HG02852 (cell line): ENCODE results near the gene CD300LB.
"Not testable (repeated sequence)": the region's sequence is repeated elsewhere in the genome, so short reads cannot be mapped to it uniquely, and the experiment has no call there.

Experiments
- ATAC-seq: cut with Tn5 transposase; IDR thresholded peaks from one replicate; pipeline ENCODE4 v1.9.1; 2021; ENCODE audit warnings: mild to moderate bottlenecking, moderate library complexity; ENCODE audit not compliant: unreplicated experiment

Gene CD300LB

DNA sequence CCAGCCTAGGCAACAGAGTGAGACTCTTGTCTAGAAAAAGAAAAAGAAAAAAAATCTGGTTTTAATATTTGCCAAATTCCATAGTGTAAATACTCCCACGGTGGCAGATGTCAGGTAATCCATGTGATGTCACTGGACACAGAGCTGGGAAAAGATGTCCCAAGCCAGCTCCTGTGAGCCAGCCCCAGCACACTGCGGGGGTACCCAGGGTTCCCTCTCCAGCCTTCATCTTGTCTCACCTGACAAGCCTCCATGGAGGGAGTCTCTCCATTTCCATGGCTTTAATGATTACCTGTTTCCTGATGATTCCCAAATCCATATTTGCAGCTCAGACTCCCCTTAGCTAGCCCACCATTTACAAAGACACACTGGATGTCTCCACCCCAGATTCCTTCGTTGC is 4.6 kb downstream of the CD300LB start:
- no peak for ATAC-seq

DNA sequence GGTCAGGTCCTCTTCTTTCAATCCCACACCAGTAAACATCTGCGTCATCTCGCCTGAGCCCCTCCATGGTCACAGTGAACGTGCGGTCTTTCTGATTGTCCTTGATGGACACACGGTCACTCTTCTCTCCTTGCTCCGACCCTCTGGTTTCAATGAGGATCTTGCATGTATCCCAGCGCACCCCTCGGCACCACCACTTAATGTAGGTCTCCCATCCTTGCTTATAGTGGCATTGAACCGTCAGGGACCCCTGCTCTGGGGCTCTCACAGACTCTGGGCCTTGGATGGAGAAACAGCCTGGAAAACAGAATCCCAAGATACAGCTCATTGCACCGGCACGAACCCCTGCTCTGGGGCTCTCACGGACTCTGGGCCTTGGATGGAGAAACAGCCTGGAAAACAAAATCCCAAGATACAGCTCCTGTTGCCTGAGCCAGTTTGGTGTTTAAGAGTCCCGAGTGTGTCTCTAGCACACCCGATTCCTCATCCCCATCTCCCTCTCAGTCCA is 5.4 kb downstream of the CD300LB start:
- no peak for ATAC-seq

DNA sequence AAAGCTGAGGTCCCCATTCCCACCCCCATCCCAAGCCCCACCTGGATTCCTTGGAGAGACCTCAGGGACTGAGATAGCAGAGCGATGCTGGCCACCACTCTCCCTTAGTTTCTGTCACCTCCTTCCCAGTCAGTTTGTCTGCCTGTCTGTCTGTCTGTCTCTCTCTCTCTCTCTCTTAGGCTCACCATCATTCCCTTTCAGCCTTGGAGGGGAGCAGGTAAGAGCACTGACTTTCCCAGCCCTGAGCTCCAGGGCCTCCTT is 5.9 kb downstream of the CD300LB start:
- no peak for ATAC-seq

DNA sequence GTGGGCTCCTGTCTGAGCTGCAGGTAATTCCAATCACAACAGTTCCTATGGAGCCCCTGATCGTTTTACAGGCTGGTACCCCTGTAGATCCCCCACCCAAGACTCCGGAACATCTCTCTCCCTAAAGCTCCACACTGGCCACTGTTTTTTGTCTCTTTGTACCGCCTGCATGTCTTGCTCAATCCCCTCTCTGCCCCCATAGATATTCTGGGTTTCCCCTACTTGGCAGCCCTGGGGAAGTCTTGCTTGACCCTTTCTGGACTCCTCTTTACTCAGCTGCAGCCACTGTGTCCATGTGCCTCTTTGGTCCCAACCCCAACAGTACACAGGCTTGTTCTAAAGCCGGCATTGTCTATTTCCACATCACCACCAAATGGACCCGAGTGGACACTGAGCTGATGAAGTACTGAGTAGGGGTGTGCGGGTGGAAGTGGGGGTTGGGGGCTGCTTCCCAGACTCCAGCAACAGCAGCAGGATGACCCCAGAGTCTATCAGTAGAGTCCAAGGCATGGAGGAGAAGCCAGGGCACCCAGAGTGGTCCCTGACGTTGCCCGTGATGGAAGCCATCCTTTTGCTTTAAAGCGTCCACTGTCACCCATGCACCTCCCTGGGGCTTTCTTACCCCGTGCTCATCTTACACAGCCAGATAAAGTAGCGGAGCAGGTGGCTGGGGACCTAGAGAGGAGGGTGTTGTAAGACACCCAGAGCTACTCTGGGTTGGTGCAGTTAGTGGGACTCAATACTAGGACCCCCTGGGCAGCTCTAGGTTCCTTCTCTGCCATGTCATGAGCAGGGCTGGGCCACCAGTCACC is 6.4 kb downstream of the CD300LB start:
- ATAC-seq, result no peak

DNA sequence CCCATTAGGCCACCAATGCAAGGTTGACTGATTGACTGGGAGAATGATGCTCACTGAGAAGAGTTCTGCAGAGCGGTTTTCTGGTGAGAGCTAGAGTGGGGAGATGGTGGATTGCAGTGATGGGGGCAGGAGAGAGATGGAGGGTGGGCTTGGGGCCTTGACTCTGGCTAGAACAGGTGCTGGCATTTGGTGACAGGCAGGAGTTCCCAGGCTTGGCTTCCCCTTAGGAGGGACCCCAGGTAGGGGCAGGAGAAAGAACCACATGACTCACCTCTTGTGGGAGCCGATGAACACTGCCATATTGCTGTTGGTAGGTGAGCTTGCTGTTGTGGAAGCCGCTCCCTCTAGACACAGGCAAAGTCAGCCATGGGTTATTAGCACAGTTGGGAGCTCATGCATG is 8.0 kb downstream of the CD300LB start:
- ATAC-seq, result no peak

DNA sequence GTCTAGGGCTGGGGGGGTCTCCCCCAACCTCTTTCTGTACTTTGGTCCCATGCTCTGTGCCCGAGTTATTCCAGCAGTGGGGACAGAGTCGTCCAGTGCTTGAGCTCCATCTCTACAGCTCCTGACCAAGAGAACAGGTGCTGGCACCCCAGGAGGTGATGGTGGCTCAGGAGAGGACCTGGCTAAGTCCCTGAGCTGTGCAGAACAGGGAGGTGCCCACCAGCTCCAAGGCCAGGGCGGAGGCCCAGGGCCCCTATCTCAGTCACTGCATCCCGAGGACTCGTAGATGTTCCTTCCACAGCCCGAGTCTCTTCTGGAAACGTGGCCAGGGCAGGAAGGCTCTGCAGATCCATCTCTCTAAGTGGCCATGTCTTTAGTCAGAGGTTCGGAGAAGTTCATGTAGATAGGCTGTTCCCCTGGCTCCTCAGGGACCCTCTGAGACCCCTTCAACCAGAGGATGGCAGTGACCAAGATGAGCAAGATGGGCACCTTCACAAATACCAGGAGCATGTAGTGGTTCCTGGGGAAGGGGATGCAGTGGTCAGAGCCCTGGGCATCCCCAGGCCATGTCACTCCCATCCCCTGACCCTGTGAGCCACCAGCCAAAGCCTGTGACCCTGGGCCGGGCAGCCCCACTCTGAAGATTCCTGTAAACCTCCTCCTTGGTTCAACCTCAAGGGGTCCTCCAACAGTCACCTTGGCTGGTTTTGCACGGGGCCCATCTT is 8.7 kb downstream of the CD300LB start:
- no peak for ATAC-seq

DNA sequence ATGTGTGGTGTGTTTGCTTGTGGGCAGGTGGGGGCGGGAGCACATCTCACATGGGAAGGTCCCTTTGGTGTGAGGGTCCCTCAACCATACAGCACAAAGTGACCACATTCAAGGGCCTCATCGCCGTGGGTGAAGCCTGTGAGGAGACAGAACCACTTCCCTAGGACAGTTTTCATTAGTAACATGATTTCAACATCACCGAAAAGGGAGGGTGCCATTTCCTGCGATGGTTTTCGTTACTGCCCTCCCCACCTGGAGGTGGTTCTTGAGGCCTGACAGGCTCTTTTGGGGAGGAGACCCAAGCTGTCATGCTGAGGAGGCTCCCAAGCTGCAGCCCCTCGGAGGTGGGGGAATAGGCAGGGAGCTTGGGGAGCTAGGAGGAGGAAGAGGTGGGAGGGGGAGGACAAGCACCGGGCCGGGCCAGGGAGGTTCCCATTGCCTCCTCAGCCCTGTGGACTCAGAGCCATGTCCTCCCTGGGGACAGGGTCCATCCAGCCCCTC is 9.5 kb downstream of the CD300LB start:
- no peak for ATAC-seq

DNA sequence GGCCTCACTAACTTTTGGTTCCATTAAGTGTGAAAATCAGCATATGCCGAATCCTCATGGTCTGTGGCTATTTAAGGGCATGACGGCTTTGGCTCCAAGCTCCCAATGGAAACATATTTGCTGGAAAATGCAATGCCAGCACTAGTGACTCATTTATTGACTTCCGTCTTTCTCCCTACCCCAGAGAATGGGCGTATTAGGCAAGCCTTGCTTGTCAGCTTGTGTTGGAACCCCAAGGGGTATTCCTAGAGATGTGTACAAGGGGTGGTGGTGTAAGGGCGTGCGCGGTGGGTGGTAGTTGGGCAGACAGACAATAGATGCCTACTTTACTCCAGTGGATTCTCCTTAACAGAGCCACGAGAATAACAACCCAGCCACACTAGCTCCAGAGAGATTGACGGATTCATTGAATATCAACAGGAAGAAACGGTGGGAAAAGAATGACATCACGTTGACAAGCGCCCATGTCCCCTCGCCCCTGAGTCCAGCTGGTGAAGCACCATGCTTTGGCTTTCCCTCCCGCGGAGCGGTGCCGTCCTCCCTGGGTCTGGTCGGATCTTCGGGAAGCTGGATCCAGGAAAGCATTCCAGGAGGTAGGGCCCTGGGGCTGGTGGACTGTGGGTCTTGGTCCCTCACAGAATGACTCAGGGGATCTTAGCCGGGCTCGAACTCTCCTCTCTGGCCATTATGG is 10.3 kb downstream of the CD300LB start:
- ATAC-seq, result no peak

DNA sequence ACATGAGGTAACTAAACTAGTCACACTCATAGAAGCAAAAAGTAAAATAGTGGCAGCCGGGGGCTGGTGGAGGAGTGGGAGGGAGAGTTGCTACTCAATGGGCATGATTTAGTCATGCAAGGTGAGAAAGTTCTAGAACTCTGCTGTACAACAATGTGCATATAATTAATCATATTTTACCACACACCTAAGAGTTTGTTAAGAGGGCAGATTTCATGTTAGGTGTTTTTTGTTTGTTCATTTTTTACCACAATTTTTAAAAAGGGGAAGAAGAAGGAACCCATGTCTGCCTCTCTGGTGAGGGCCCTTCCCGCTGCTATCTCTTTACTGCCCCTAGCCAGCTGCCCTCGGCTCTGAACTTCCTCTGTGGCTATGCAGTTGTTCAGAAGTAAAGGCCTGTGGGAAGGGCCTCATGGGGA is 11.2 kb downstream of the CD300LB start:
- ATAC-seq, result no peak

DNA sequence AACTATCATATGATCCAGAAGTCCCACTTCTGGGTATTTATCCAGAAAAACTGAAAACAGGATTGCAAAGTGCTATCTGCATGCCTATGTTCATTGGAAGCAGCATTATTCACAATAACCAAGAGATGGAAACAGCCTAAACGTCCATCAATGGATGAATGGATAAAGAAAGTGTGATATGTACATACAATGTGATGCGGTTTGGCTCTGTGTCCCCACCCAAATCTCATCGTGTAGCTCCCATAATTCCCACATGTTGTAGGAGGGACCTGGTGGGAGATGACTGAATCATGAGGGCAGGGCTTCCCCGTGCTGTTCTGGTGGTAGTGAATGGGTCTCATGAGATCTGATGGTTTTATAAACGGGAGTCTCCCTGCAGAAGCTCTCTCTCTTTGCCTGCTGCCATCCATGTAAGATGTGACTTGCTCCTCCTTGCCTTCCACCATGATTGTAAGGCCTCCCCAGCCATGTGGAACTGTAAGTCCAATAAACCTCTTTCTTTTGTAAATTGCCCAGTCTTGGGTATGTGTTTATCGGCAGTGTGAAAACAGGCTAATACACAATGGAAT is 12.8 kb downstream of the CD300LB start:
- not testable (repeated sequence) for ATAC-seq

DNA sequence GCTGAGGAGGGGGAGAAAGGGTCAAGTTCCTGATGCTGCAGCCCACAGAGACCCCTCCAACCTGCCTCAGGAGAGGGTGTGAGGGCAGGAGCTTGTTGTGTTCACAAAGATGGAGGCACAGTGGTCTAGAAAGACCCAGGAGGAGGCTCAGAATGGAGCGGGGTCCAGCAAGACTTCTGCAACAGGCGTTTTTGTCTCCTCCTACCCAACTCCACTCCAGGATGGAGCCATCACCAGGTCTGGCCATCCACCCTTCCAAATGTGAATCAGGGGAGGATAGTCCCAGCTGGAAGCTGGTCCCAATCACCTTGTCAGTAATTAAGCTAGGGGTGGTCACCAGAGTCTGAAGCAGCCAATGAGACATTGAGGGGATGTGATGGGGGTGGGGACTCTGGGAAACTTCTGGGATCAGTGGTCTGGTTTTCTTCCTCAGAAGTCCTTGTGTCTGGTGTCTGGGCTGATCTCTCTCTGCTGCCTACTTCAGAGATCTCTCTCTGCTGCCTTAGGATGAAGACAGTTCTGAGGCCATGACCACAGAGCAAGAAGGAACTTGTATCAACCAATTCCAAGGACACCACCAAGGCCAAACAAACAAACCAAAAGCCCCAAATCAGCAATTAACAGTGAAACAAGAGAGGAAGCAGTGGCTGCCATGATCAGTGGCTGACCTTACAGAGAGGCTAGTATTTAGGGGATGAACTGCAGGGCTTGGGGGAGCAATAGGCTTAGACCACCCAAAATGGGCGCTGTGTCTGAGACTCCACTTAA is 14.5 kb downstream of the CD300LB start:
- ATAC-seq, result no peak

DNA sequence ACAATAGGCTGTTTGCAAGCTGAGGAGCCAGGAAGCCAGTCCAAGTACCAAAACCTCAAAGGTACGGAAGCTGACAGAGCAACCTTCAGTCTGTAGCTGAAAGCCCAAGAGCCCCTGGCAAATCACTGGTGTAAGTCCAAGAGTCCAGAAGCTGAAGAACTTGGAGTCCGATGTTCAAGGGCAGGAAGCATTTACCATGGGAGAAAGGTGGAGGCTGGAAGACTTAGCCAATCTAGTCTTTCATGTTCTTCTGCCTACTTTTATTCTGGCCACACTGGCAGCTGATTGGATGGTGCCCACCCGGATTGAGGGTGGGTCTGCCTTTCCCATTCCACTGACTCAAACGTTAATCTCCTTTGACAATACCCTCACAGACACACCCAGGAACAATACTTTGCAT is 15.3 kb downstream of the CD300LB start:
- ATAC-seq, result no peak

DNA sequence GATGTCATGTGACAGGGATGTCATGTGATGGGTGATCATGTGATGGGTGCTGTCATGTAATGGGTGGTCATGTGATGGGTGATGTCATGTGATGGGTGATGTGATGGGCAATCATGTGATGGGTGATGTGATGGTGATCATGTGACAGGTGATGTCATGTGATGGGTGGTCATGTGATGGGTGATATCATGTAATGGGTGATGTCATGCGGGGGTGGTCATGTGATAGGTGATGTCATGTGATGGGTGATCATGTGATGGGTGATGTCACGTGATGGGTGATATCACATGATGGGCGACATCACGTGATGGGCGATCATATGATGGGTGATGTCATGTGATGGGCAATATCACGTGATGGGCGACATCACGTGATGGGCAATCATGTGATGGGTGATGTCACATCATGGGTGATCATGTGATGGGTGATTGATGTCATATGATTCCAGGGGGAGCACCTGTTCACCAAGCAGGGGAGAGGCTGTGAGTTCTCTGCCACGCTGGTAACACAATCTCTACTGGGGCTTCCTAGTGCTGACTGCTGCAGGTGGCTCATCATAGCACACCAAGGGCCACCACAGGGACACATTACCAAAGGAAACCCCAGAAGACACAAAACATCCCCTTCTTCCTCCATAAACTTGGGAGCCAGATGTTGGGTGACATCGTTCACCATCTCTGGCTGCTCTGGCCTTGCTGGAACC is 16.5 kb downstream of the CD300LB start:
- no peak for ATAC-seq

DNA sequence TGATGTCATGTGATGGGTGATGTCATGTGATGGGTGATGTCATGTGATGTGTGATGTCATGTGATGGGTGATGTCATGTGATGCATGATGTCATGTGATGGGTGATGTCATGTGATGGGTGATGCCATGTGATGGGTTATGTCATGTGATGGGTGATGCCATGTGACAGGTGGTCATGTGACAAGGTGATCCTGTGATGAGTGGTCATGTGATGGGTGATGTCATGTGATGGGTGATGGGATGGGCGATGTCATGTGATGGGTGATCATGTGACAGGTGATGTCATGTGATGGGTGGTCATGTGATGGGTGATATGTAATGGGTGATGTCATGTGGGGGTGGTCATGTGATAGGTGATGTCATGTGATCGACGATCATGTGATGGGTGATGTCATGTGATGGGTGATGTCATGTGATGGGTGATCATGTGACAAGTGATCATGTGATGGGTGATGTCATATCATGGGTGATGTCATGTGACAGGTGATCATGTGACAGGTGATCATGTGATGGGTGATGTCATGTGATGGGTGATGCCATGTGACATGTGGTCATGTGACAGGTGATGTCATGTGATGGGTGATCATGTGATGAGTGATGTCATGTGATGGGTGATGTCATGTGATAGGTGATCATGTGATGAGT is 17.2 kb downstream of the CD300LB start:
- ATAC-seq, result no peak

DNA sequence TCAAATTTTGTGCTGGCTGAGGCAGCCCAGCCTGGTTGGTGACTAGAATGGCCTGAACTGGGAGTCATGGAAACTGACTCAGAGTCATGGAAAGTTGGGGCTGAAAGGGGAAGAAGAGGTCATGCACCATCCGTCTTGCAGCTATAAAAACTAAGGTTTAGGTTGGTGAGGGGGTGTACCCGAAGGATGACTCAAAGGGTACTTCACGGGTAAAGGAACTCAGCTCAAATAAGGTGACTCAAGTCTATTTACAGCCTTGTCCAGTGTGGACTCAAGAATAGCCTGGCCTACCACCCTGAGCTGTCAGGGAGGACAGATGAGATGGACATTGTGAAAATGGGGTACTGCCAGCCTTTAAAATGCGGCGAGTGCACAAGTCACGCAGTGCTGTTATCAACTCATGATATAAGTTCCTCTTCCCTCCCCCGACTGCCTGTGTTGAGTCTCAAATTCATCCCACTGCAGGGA is 18.6 kb downstream of the CD300LB start:
- ATAC-seq, result no peak

DNA sequence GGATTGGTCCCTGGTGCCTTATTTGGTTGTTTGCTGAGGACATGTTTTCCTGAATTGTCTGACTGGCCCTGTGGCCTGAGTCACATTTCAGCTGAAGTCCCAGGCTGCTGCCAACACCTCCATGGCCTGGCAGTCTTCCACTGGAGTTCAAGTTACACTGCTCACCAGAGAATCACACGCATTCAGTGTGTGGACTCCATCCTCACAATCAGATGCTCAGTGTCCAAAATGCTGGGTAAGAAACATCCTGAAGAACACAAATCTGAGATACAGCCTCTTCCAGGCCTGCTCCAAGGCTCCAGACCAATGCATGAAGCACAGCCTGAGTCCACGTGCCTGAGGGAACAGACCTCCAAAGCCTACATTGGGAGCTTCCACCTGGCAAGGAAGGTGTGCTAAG is 19.2 kb downstream of the CD300LB start:
- no peak for ATAC-seq

DNA sequence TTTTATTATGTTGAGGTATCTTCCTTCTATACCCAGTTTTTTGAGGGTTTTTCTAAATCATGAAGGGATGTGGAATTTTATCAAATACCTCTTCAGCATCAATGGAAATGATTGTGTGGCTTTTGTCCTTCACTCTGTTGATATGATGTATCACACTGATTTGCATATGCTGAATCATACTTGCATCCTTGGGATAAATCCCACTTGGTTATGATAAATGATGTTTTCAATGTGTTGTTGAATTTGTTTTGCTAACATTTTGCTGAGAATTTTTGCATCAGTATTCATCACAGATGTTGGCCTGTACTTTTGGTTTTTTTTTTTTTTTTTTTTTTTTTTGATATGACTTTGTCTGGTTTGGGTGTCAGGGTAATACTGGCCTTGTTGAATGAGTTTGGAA is 23.1 kb downstream of the CD300LB start:
- no peak for ATAC-seq

DNA sequence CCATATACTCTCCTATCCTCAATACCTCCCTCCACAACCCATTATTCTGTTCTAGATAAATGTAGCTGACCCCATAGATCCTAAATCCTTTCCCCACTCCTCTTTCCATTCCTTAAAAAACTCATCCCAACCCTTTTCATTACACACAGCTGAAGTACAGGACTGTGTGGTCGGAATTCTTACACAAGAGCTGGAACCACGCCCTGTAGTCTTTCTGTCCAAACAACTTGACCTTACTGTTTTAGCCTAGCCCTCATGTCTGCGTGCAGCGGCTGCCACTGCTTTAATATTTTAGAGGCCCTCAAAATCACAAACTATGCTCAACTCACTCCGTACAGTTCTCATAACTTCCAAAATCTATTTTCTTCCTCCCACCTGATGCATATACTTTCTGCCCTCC is 27.3 kb downstream of the CD300LB start:
- not testable (repeated sequence) for ATAC-seq

DNA sequence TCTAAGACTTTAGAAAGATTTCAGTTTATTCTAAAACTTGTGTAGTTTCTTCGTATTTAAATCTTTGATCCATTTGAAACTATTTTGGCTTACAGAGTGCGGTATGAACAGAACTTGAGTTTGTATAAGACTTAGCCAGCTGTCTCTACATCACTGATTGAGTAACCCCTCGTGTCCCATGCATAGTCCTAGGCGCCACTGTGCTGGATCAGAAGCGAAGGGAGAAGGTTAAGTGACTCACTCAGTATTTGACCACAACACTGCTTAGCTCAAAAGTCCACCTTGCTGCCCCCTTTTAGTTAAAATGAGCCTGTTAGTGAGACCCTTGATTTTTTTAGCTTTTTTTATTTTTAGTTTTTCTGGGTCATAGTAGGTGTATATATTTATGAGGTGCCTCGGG is 28.4 kb downstream of the CD300LB start:
- ATAC-seq, result no peak
